ENCODE measurements around the gene CYSRT1. TPM values are rescaled to one million over a fixed set of nuclear protein-coding genes. Genes with fewer than 3 reads are reported as not detected.
"Not testable (repeated sequence)": the region's sequence is repeated elsewhere in the genome, so short reads cannot be mapped to it uniquely, and the experiment has no call there.

The CYSRT1 gene
- total and polyA plus RNA-seq, 8 donors: 0.22 to 1.3 (median 0.60) TPM; not detected in 4

- FAIRE-seq (no peak), ATAC-seq (peak; percentile 39 to 68 (median 64)), DNase-seq (peak; percentile 82 to 97 (median 92))
- Histone ChIP-seq H3K36me3 (no peaks in the 10 kb centered on the region), H3K27ac (no peak overlapping the region), H3K4me1 (peaks cover 5 to 19% (median 10%) of the 10 kb centered on the region in 3 donors), H3K27me3 (no peaks in the 10 kb centered on the region), H3K9me3 (no peaks in the 10 kb centered on the region), H3K4me3 (peak overlapping the region in 1 of 4 donors; percentile 6)
- TF ChIP-seq CTCF (IDR thresholded peaks at IDR 0.05): peak; percentile 99 to 100 (median 100)
- WGBS, 2 donors: 7 to 14% methylated on average over 23 to 31 of the region's 31 CpGs
- intact Hi-C loops (cut with DNase I): loop anchor here in 2 of 3 donors (5.0 to 10.0 kb wide), 2 partner anchors 44 to 122 kb away; partner anchors contain the start of gene DPP7 (in 1 of the 2)
Measured at GRCh38 chr9:137236238-137236935, 11.4 kb downstream of the CYSRT1 start.

GRCh38 chr9:137236936-137237421 is 12.0 kb downstream of the CYSRT1 start:
- H3K27ac ChIP-seq: no peak overlapping the region
- peak overlapping the region in 1 of 4 donors; percentile 6 for H3K4me3 ChIP-seq
- no peaks in the 10 kb centered on the region for H3K9me3 ChIP-seq
- no peaks in the 10 kb centered on the region for H3K27me3 ChIP-seq
- WGBS, 2 donors: 29 to 34% methylated on average over 11 of the region's 11 CpGs
- intact Hi-C loops (cut with DNase I): loop anchor here in 2 of 3 donors (5.0 to 10.0 kb wide), 2 partner anchors 45 to 122 kb away; partner anchors contain the start of gene DPP7 (in 1 of the 2)
- peaks cover 5 to 19% (median 10%) of the 10 kb centered on the region in 3 donors for H3K4me1 ChIP-seq
- TF ChIP-seq CTCF (IDR thresholded peaks at IDR 0.05): no peak
- no peak for ATAC-seq
- DNase-seq: peak in 1 of 6 donors; percentile 36
- no peak for FAIRE-seq
- H3K36me3 ChIP-seq: no peaks in the 10 kb centered on the region

- no peak for TF ChIP-seq CTCF (IDR thresholded peaks at IDR 0.05)
- intact Hi-C loops (cut with DNase I): loop anchor here in 2 of 3 donors (5.0 to 10.0 kb wide), 2 partner anchors 46 to 123 kb away; partner anchors contain the start of gene DPP7 (in 1 of the 2)
- no peak for FAIRE-seq
- Histone ChIP-seq H3K4me3 (no peak overlapping the region), H3K9me3 (no peaks in the 10 kb centered on the region), H3K36me3 (peaks cover 3 to 6% (median 5%) of the 10 kb centered on the region in 3 donors), H3K27me3 (no peaks in the 10 kb centered on the region), H3K27ac (peak overlapping the region in 3 of 4 donors; percentile 31 to 60 (median 39)), H3K4me1 (peaks cover 10 to 25% (median 11%) of the 10 kb centered on the region in 3 donors)
- no peak for ATAC-seq
- DNase-seq: peak in 1 of 6 donors; percentile 51
- 46 to 47% methylated on average over 13 of the region's 13 CpGs for WGBS, 2 donors
Measured at GRCh38 chr9:137237759-137238726, 13.1 kb downstream of the CYSRT1 start.

GRCh38 chr9:137239541-137240200 is 14.7 kb downstream of the CYSRT1 start:
- not testable (repeated sequence) for ATAC-seq, H3K9me3 ChIP-seq, DNase-seq, H3K27me3 ChIP-seq, FAIRE-seq
- peak overlapping the region; percentile 95 to 96 (median 96) for H3K27ac ChIP-seq
- H3K4me1 ChIP-seq: peaks cover 10 to 32% (median 23%) of the 10 kb centered on the region in 3 donors
- H3K4me3 ChIP-seq: peak overlapping the region; percentile 61 to 90 (median 72)
- 51 to 56% methylated on average over 26 to 27 of the region's 27 CpGs for WGBS, 2 donors
- intact Hi-C loops (cut with DNase I): loop anchor here in 2 of 3 donors (5.0 to 10.0 kb wide), 2 partner anchors 47 to 125 kb away; partner anchors contain the start of gene DPP7 (in 1 of the 2)
- peaks cover 7 to 11% (median 8%) of the 10 kb centered on the region in 3 donors for H3K36me3 ChIP-seq

All from pancreas (tissue), 10 donors.